Panc1 (cell line): ENCODE measurements around the gene DOCK11.

Source experiments
- CTCF ChIP-seq: fragments of 450-650 bp; IDR thresholded peaks from 2 replicates; pipeline ENCODE4 v1.5.1; 2017; ENCODE audit warnings: mild to moderate bottlenecking
- POLR2AphosphoS5 ChIP-seq: IDR thresholded peaks from 2 replicates; pipeline ENCODE4 v1.6.1; 2012; ENCODE audit warnings: mild to moderate bottlenecking, low read depth, low read length, moderate library complexity
- REST ChIP-seq, 2 experiments: IDR thresholded peaks; 2 replicates each; pipeline ENCODE4 v1.6.1; 2011 to 2012; ENCODE audit warnings: low read depth in 2 of 2, control low read depth in 1 of 2, low read length in 1 of 2, mild to moderate bottlenecking in 1 of 2, moderate library complexity in 1 of 2; ENCODE audit not compliant: insufficient read depth in 1 of 2
- SIN3A ChIP-seq: IDR thresholded peaks from 2 replicates; pipeline ENCODE4 v1.6.1; 2012; ENCODE audit warnings: low read depth, mild to moderate bottlenecking, low read length, moderate library complexity, borderline replicate concordance; ENCODE audit not compliant: insufficient read depth
- TCF7L2 ChIP-seq: IDR thresholded peaks from 2 replicates; pipeline ENCODE4 v1.6.1; 2011; ENCODE audit warnings: mild to moderate bottlenecking, low read depth, low read length, inconsistent platforms

- TF ChIP-seq POLR2AphosphoS5 = no peak
- TF ChIP-seq CTCF = no peak
- TF ChIP-seq REST (IDR thresholded peaks at IDR 0.05; ENCODE audit: insufficient read depth in 1 of 2, low read depth in 2 of 2, low read length in 1 of 2) = no peak
- TF ChIP-seq TCF7L2 = no peak
- TF ChIP-seq SIN3A = no peak
These were observed 125.6 kb downstream of the DOCK11 start for GRCh38 chrX:118621081-118621759.
